ENCODE results near the gene MYOCD.

Gene MYOCD

GRCh38 chr17:12729086-12729485 is 63.4 kb downstream of the MYOCD start:
- H3K4me3 ChIP-seq (ENCODE audit: low read depth, low read length), result no peak overlapping the region
- H3K9me3 ChIP-seq (ENCODE audit: control insufficient read depth, insufficient read depth, low read depth, low read length), result no peaks in the 10 kb centered on the region
- ChIA-PET CTCF (interaction anchor here (0.6 to 4.2 kb wide), 4 partner anchors 13 to 408 kb away, joined by 3 to 17 read pairs (median 3); no protein-coding TSS in a partner anchor), POLR2A (no interaction called here)
- TF ChIP-seq ZNF791 (tag by site-specific recombination; IDR thresholded peaks at IDR 0.05) (no peak), ZNF488 (tag by site-specific recombination; IDR thresholded peaks at IDR 0.05) (no peak), ZNF837 (tag by site-specific recombination; IDR thresholded peaks at IDR 0.05) (no peak), ZFP41 (tag by site-specific recombination; IDR thresholded peaks at IDR 0.05; ENCODE audit: borderline replicate concordance) (no peak), ZNF223 (tag by site-specific recombination; IDR thresholded peaks at IDR 0.05) (no peak), ZNF610 (tag by site-specific recombination; IDR thresholded peaks at IDR 0.05; ENCODE audit: borderline replicate concordance) (no peak), ZNF239 (tag by site-specific recombination; IDR thresholded peaks at IDR 0.05) (no peak)
- no peaks in the 10 kb centered on the region for H3K36me3 ChIP-seq (ENCODE audit: control insufficient read depth in 2 of 2, insufficient read depth in 1 of 2, low read length in 2 of 2)
- no peak overlapping the region for H3K27ac ChIP-seq (ENCODE audit: extremely low read depth, low read depth, low read length)
- peaks cover 2% of the 10 kb centered on the region; the same call in 1 of the 2 replicates for H3K4me1 ChIP-seq (ENCODE audit: control insufficient read depth, insufficient read depth, low read length)

GRCh38 chr17:12730421-12730820 is 64.7 kb downstream of the MYOCD start:
- Histone ChIP-seq H3K27ac (ENCODE audit: extremely low read depth, low read depth, low read length) (no peak overlapping the region), H3K4me1 (ENCODE audit: control insufficient read depth, insufficient read depth, low read length) (peaks cover 2% of the 10 kb centered on the region; the same call in 1 of the 2 replicates), H3K9me3 (ENCODE audit: control insufficient read depth, insufficient read depth, low read depth, low read length) (no peaks in the 10 kb centered on the region), H3K36me3 (ENCODE audit: control insufficient read depth in 2 of 2, insufficient read depth in 1 of 2, low read length in 2 of 2) (no peaks in the 10 kb centered on the region), H3K4me3 (ENCODE audit: low read depth, low read length) (no peak overlapping the region)
- ChIA-PET CTCF (interaction anchor here (0.6 to 1.0 kb wide), 4 partner anchors 10 to 300 kb away, joined by 3 read pairs; no protein-coding TSS in a partner anchor), POLR2A (interaction anchor here (0.6 kb wide), 1 partner anchor 53 kb away, joined by 3 read pairs; no protein-coding TSS in a partner anchor)
- TF ChIP-seq ZNF16 (tag by site-specific recombination; IDR thresholded peaks at IDR 0.05; ENCODE audit: low read depth) (no peak), PRDM2 (tag by site-specific recombination; IDR thresholded peaks at IDR 0.05; ENCODE audit: borderline replicate concordance) (no peak), ZBTB48 (tag by site-specific recombination; IDR thresholded peaks at IDR 0.05) (no peak), ZFHX2 (tag by site-specific recombination; conservative IDR thresholded peaks at IDR 0.05) (no peak), ZNF610 (tag by site-specific recombination; IDR thresholded peaks at IDR 0.05; ENCODE audit: borderline replicate concordance) (no peak), BCL11B (tag by site-specific recombination; IDR thresholded peaks at IDR 0.05; ENCODE audit: low read depth) (no peak), ZNF133 (tag by site-specific recombination; IDR thresholded peaks at IDR 0.05) (no peak), HOXC10 (CRISPR knock-in tag; IDR thresholded peaks at IDR 0.05) (no peak), ZNF324 (tag by site-specific recombination; IDR thresholded peaks at IDR 0.05) (no peak), ATF2 (tag by site-specific recombination; IDR thresholded peaks at IDR 0.05; ENCODE audit: low read depth) (no peak), ZNF530 (tag by site-specific recombination; IDR thresholded peaks at IDR 0.05; ENCODE audit: low read depth) (no peak), ZNF76 (tag by site-specific recombination; IDR thresholded peaks at IDR 0.05; ENCODE audit: borderline replicate concordance, low read depth) (no peak), ZNF830 (tag by site-specific recombination; IDR thresholded peaks at IDR 0.05; ENCODE audit: low read depth) (no peak), ZNF645 (tag by site-specific recombination; IDR thresholded peaks at IDR 0.05) (no peak), GFI1B (tag by site-specific recombination; IDR thresholded peaks at IDR 0.05) (no peak)
